Cardiac fibroblast (primary cell): ENCODE results near the gene OTUD5.
"Not testable (repeated sequence)": the region's sequence is repeated elsewhere in the genome, so short reads cannot be mapped to it uniquely, and the experiment has no call there.

Experiments used
- DNase-seq, 2 donors: peaks; one replicate each; pipeline versions ENCODE4 v3.0.0 to v3.0.0-alpha.2; 2010; ENCODE audit warnings: low read depth in 2 of 2
- H3K4me3 ChIP-seq, 2 donors: replicated peaks in 1 of 2; 1 replicate in 1 of 2; 2 replicates in 1 of 2; pipeline ENCODE4 v1.5.1; 2011; ENCODE audit warnings: low read depth in 2 of 2, low read length in 2 of 2, mild to moderate bottlenecking in 2 of 2, moderate library complexity in 1 of 2
- TF ChIP-seq, protein P1 (sequence below): IDR thresholded peaks from one replicate; pipeline ENCODE4 v1.5.1; 2011; ENCODE audit warnings: low read depth, mild to moderate bottlenecking, low read length, inconsistent platforms

Gene OTUD5

DNA sequence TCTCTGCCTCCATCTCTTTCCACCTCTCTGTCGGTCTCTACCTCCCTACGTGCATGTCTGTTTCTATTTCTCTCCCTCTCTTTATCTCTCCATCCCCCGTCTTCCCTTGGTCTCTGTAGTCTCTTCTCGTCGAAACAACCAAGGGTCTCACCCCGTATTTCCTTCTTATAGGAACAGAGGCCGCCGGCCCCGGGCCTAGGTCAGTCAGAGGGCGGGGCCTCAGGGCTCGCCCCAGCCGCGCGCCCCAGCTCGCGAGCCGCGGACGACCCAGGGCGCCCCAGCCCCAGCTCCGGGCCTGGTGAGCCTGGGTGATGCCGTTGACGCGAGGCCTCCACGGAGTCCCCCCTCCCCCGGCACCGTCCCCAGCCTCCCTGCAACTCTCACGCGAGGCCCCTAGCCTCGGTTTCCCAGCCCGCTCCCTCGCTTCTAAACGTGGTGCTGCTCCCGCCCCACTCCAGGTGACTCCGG is 66.4 kb downstream of the OTUD5 start:
- no peak for DNase-seq
- TF ChIP-seq, protein P1, sequence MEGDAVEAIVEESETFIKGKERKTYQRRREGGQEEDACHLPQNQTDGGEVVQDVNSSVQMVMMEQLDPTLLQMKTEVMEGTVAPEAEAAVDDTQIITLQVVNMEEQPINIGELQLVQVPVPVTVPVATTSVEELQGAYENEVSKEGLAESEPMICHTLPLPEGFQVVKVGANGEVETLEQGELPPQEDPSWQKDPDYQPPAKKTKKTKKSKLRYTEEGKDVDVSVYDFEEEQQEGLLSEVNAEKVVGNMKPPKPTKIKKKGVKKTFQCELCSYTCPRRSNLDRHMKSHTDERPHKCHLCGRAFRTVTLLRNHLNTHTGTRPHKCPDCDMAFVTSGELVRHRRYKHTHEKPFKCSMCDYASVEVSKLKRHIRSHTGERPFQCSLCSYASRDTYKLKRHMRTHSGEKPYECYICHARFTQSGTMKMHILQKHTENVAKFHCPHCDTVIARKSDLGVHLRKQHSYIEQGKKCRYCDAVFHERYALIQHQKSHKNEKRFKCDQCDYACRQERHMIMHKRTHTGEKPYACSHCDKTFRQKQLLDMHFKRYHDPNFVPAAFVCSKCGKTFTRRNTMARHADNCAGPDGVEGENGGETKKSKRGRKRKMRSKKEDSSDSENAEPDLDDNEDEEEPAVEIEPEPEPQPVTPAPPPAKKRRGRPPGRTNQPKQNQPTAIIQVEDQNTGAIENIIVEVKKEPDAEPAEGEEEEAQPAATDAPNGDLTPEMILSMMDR: no peak
- peak overlapping the region; percentile 39 to 52 for H3K4me3 ChIP-seq

DNA sequence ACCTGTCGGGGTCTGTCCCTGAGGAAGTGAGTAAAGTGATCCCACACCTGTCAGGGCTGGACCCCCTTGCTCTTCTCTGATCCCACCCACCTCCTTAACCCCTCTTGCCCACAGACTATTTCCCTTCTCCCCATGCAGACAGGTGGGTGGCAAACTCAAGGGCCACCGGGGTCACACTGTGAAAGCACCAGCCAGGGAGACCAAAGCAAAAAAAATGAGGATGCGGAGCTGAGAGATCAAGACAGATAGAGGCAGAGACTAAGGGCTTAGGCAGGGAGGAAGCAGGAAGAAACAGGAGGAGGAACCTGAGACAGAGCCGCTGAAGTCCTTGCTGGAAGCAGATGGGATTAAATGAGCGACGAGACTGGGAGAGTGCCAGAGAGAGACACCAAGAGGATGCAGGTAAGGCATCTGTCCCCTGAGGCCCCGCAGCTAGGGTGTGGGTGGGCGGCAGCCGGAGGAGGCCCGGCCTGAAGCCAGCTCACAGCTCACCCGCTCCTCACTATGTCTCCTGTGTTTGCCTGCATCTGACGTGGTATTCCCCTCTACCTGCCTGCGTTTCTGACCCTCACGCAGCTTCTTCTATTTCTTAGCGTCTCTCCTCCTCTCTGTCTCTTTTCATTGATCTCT is 67.0 kb downstream of the OTUD5 start:
- H3K4me3 ChIP-seq: peak overlapping the region in 1 of 2 donors; percentile 52
- TF ChIP-seq, protein P1: no peak

DNA sequence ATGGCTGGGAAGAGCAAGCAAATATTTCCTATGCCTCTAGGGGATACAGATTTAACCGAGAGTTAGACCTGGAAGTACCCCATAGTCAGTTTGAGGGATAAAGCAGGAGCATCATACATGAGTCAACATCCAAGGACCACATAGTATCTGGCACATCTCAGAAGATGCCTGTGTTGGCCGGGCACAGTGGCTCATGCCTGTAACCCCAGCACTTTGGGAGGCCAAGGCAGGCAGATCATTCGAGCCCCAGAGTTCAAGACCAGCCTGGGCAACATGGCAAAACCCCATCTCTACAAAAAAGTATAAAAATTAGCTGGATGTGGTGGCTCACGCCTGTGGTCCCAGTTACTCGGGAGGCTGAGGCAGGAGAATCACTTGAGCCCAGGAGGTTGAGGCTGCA is 70.8 kb downstream of the OTUD5 start:
- not testable (repeated sequence) for H3K4me3 ChIP-seq, DNase-seq

More for the DNA sequence above, 67.0 kb downstream of the OTUD5 start:
- DNase-seq: no peak

DNA sequence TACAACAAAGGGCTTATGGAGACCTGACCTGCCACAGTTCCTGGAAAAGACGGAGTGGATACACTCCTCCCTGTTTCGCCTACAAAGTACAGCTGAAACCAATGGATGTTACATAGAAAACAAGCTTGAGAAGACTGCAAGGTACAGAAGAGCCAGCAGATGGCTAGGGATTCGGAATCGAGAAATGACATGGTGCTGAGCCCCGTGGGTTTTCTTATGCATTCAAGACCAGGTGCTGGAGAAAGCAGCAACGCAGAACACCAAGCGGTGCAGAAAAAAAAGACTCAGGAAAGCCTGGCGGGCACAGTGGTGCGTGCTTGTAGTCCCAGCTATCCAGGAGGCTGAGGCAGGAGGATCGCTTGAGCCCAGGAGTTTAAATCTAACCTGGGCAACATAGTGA is 73.7 kb downstream of the OTUD5 start:
- H3K4me3 ChIP-seq: no peak overlapping the region
- TF ChIP-seq, protein P1: no peak
- DNase-seq: no peak

DNA sequence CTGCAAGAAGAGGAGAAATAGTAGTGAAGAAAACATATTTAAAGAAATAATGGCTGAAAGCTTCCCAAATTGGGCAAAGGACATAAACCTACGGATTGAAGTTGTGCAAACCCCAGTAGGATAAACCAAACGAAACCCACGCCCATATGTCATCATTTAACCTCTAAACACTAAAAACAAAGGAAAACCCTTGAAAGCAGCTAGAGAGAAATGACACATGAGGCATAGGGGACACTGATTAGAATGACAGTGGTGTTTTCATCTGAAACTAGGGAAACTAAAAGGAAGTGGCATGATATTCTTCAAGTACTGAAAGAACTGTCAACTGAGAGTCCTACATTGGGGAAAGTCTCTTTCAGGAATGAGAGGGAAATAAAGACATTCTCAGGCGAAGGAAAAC is 80.5 kb downstream of the OTUD5 start:
- DNase-seq, H3K4me3 ChIP-seq: not testable (repeated sequence)
